Measurements from ENCODE around the gene HCN2. TPM values are rescaled to one million over a fixed set of nuclear protein-coding genes. Genes with fewer than 3 reads are reported as not detected.
A peak's percentile ranks its signal among the peaks of the same experiment; 100 is the strongest.

Gene HCN2
- total and polyA plus RNA-seq, 2 of the 13 experiments (the other 11 are each of a cell fraction or from before 2014, with no cell fraction given), result 0.01 TPM; not detected in 1

- Histone ChIP-seq H3K27me3 (ENCODE audit: control insufficient read depth in 1 of 2, insufficient read depth in 2 of 2, low read length in 2 of 2) (no peaks in the 10 kb centered on the region; a peak in 1 of 5 replicates), H3K9me3 (ENCODE audit: low read length) (no peaks in the 10 kb centered on the region; the same call in 1 of the 2 replicates), H3K4me2 (ENCODE audit: low read depth, low read length) (peak overlapping the region; percentile 83), H3K79me2 (ENCODE audit: insufficient read depth, low read length) (peaks cover 55% of the 10 kb centered on the region), H2AFZ (ENCODE audit: low read length) (no peak overlapping the region), H3K4me3 (replicated peaks in 1 of 3; ENCODE audit: insufficient read depth in 1 of 3, low read depth in 2 of 3, low read length in 3 of 3) (peak overlapping the region; percentile 76 to 99 (median 96)), H3K36me3 (replicated peaks in 1 of 2; ENCODE audit: control insufficient read depth in 1 of 2, insufficient read depth in 2 of 2, low read length in 2 of 2) (peaks cover 3 to 13% of the 10 kb centered on the region in 2 experiments; a peak in 3 of 5 replicates), H3K4me1 (ENCODE audit: insufficient read depth, low read length) (peaks cover 54% of the 10 kb centered on the region), H4K20me1 (ENCODE audit: insufficient read depth, low read length) (peaks cover 41% of the 10 kb centered on the region), H3K27ac (ENCODE audit: extremely low read length, insufficient read depth, low read length) (peak overlapping the region; percentile 96), H3K9ac (ENCODE audit: insufficient read depth, low read depth, low read length) (peak overlapping the region; percentile 91)
- ChIA-PET CTCF (ENCODE audit: low intra/inter-chr PET ratio, low total read pairs) (interaction anchor here (1.7 kb wide), 1 partner anchor 72 kb away, joined by 8 read pairs; no protein-coding TSS in a partner anchor), POLR2A (interaction anchor here (0.8 to 2.8 kb wide), 15 partner anchors 13 to 106 kb away, joined by 3 to 20 read pairs (median 5); partner anchors contain the start of gene FSTL3)
- WGBS (ENCODE audit: low lambda C conversion rate), result 0% methylated on average over 9 of the region's 81 CpGs
- DNase-seq (ENCODE audit: low spot score) (peak; percentile 52), FAIRE-seq (no peak), ATAC-seq (peak; percentile 13)
- in situ Hi-C loops (cut with HindIII; ENCODE audit: extremely low pct_ligation_motif_present, low pct_unique_long_range_greater_than_20kb) (no loop called here), intact Hi-C loops (cut with micrococcal nuclease; ENCODE audit: unreplicated experiment) (loop anchor here (10.0 kb wide), 2 partner anchors 78 to 262 kb away; partner anchors contain the start of genes ARID3A and HCN2)
- BruUV-seq (replicated peaks), result no TSS peak
- TF ChIP-seq ZNF337 (CRISPR knock-in tag; IDR thresholded peaks at IDR 0.05; ENCODE audit: borderline replicate concordance, low read depth) (0 out of 2 replicates have a peak, but pooled peaks have one; percentile 45), MED1 (CRISPR knock-in tag; IDR thresholded peaks at IDR 0.05) (0 out of 2 replicates have a peak, but pooled peaks have one; percentile 15), ATAD3A (CRISPR knock-in tag; IDR thresholded peaks at IDR 0.05) (no peak), MXI1 (IDR thresholded peaks at IDR 0.05; ENCODE audit: borderline replicate concordance, low read depth, low read length) (peak; percentile 46; the same call in 1 of the 3 replicates), MAX (IDR thresholded peaks at IDR 0.05) (peak; percentile 84), ZBTB25 (CRISPR knock-in tag; IDR thresholded peaks at IDR 0.05) (0 out of 2 replicates have a peak, but pooled peaks have one; percentile 18), RARA (CRISPR knock-in tag; IDR thresholded peaks at IDR 0.05) (no peak), MYC (CRISPR knock-in tag; IDR thresholded peaks at IDR 0.05; ENCODE audit: borderline replicate concordance) (peak; percentile 48; the same call in 1 of the 2 replicates), SAP130 (CRISPR knock-in tag; IDR thresholded peaks at IDR 0.05; ENCODE audit: low read depth) (peak; percentile 79), ZNF570 (CRISPR knock-in tag; IDR thresholded peaks at IDR 0.05; ENCODE audit: borderline replicate concordance) (no peak), RBFOX2 (IDR thresholded peaks at IDR 0.05; ENCODE audit: low read depth, low read length) (peak; percentile 91), HDAC2 (CRISPR knock-in tag; IDR thresholded peaks at IDR 0.05) (peak; percentile 21; the same call in 1 of the 2 replicates), ZNF430 (CRISPR knock-in tag; IDR thresholded peaks at IDR 0.05) (0 out of 2 replicates have a peak, but pooled peaks have one; percentile 16), FOXK1 (CRISPR knock-in tag; IDR thresholded peaks at IDR 0.05; ENCODE audit: borderline replicate concordance, low read depth) (no peak), ZNF451 (CRISPR knock-in tag; IDR thresholded peaks at IDR 0.05) (no peak), PTBP1 (IDR thresholded peaks at IDR 0.05; ENCODE audit: low read depth, low read length, poor library complexity, severe bottlenecking) (no peak), SIN3A (IDR thresholded peaks at IDR 0.05; ENCODE audit: borderline replicate concordance, low read depth, low read length) (peak; percentile 70; the same call in 1 of the 2 replicates), ZNF781 (CRISPR knock-in tag; IDR thresholded peaks at IDR 0.05; ENCODE audit: borderline replicate concordance, not compliant biosample characterization) (no peak), RFXAP (CRISPR knock-in tag; IDR thresholded peaks at IDR 0.05; ENCODE audit: borderline replicate concordance) (0 out of 2 replicates have a peak, but pooled peaks have one; percentile 4), NPAS2 (CRISPR knock-in tag; IDR thresholded peaks at IDR 0.05; ENCODE audit: borderline replicate concordance) (0 out of 2 replicates have a peak, but pooled peaks have one; percentile 6), TMF1 (CRISPR knock-in tag; IDR thresholded peaks at IDR 0.05; ENCODE audit: low read depth) (peak; percentile 31; the same call in 1 of the 2 replicates)
- TF ChIP-seq, protein P1, sequence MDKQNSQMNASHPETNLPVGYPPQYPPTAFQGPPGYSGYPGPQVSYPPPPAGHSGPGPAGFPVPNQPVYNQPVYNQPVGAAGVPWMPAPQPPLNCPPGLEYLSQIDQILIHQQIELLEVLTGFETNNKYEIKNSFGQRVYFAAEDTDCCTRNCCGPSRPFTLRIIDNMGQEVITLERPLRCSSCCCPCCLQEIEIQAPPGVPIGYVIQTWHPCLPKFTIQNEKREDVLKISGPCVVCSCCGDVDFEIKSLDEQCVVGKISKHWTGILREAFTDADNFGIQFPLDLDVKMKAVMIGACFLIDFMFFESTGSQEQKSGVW (CRISPR knock-in tag; IDR thresholded peaks at IDR 0.05; ENCODE audit: borderline replicate concordance), result no peak
These were observed 72.7 kb downstream of the HCN2 start for GRCh38 chr19:662207-662961.

Measured in HepG2 (cell line).